GM12873 (cell line): ENCODE data around the gene PRKN.

Experiments
- TF ChIP-seq, protein P1 (sequence below): IDR thresholded peaks from 2 replicates; pipeline ENCODE4 v1.5.1; 2012; ENCODE audit warnings: low read depth, mild to moderate bottlenecking, moderate library complexity, low read length, control low read depth; ENCODE audit not compliant: insufficient read depth; ENCODE audit errors: missing control alignments

The PRKN gene

DNA sequence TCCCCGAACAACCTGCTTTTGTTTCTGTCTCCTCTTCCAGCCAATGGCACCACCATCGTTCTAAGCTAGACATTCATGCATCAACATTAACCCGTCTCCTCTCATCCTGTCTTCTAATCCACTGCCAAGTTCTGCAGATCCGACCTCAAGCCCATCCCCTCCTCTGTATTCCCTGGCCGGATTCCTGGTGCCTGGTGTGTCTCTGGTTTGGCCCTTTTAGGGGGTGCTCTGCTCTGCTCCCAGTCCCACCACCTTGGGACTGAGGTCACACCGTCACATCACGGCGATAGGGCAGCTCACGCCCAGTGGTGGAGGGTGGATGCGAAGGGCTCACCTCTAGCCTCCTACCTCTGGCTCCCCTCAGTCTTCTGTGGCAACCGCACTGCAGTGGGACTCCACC, 1351.2 kb downstream of the PRKN start:
- TF ChIP-seq, protein P1, sequence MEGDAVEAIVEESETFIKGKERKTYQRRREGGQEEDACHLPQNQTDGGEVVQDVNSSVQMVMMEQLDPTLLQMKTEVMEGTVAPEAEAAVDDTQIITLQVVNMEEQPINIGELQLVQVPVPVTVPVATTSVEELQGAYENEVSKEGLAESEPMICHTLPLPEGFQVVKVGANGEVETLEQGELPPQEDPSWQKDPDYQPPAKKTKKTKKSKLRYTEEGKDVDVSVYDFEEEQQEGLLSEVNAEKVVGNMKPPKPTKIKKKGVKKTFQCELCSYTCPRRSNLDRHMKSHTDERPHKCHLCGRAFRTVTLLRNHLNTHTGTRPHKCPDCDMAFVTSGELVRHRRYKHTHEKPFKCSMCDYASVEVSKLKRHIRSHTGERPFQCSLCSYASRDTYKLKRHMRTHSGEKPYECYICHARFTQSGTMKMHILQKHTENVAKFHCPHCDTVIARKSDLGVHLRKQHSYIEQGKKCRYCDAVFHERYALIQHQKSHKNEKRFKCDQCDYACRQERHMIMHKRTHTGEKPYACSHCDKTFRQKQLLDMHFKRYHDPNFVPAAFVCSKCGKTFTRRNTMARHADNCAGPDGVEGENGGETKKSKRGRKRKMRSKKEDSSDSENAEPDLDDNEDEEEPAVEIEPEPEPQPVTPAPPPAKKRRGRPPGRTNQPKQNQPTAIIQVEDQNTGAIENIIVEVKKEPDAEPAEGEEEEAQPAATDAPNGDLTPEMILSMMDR = no peak

DNA sequence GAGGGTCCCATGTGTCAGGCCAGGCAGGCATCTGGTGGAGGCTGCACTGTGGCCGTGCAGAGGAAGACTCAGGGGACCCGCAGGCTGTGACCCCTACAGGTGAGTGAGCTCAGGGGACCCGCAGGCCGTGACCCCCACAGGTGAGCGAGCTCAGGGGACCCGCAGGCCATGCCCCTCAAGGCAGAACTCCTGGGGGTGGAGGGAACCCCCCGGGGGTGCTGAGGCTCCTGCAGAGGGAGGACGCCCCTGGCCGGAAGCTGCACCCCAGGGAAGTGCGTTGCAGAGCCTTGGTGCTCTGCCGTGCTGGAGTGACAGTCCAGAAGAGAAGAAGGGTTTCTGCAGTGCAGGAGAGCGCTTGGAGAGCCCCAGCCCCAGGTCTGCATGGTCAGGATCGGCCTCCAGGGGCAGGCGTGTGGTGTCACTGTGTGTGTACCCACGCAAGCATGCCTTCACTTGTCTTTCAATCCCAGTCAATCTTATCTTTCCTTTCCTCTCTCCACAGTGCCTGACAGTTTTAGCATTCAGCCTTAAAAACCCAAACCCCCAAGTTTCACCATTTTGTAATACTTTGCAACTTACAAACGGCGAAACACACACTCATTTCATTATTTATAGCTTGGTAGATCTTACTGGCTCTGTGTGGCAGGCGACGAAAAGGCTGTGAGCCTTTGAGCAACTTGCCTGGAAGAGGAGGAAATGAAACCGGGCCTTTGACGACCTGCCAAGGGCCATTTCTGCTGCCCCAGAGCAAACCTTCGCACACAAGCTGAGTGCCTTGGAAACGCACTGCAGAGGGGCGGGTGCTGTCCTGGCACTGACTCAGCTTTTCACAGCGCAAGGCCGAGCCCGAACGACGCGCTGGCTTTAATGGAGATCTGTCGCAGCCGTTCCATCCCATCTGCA, 1352.3 kb downstream of the PRKN start:
- TF ChIP-seq, protein P1 = peak; percentile 12

DNA sequence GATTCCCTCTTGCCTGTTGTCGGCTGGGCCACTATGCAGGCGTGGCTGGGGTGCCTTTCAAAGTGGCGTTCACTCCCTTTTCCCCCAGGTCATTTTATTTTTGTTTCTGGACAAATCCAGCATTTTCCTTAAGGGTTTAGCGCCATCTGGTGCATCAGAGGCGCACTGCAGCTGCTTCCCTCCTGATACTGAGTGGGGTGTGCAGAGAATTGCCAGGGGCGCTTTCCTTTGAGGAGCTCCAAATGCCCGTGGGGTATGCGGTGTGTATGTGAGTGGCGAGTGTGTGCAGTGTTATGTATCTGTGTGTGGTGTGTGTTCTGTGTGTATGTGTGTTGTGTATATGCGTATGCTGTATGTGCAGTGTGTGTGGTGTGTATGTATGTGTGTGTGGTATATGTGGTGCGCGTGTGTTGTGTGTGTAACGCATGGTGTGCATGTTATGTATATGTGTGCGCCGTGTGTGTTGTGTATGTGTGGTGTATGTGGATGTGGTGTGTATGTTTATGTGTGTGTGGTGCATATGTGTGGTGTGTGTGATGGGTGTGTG, 1353.6 kb downstream of the PRKN start:
- TF ChIP-seq, protein P1 = peak; percentile 91

DNA sequence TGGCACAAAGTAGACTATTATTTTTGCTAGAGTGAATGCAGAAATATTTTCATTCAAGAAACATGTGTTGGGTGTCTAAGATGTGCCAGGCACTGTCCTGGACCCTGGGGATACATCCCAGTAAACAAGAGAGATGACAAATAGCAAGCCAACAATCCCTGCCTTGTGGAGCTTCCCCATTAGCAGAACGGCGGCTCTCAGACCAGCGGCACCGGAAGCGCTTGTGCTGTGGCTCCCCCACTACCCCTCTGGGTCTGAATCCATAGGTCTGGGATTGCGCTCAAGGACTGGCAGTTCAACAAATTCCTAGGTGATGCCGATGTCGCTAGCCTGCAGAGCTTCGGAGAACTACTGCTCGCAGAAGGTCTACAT, 1355.2 kb downstream of the PRKN start:
- TF ChIP-seq, protein P1 = no peak

DNA sequence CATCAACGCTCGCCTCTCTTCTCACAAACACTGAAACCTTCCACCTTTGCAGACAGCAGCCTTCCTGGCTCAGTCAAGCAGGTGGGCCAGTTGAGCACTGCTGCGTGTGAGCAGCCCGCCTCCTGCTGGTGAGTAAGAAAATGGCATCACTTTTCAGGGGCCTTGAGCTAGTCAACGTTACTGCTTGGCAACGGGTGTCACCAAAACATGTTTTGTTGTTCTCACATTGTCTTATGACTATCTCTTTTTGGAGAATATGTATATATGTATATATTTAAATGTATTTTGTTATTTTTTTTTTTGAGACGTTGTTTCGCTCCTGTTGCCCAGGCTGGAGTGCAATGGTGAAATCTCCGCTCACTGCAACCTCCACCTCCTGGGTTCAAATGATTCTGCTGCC, 1356.7 kb downstream of the PRKN start:
- TF ChIP-seq, protein P1 = peak; percentile 95

DNA sequence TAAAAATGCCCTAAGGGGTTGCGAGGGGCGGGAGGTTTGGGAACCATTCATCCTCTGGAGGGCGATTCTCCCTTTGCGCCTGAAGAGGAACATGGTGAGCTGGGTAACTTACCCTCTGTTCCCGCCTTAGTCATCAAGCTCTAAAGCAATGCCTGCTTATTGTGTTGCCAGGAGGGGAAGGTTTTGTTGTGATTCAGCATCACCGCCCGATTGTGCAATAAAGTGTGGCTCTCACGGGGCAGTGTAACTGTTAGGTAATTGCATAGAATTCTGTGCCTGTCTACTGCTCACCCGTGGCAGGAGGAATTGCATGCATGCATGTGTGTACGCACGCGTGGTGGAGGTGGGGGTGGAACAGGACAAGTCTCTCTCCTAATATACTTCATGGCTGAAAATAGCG, 1358.2 kb downstream of the PRKN start:
- TF ChIP-seq, protein P1 = no peak

DNA sequence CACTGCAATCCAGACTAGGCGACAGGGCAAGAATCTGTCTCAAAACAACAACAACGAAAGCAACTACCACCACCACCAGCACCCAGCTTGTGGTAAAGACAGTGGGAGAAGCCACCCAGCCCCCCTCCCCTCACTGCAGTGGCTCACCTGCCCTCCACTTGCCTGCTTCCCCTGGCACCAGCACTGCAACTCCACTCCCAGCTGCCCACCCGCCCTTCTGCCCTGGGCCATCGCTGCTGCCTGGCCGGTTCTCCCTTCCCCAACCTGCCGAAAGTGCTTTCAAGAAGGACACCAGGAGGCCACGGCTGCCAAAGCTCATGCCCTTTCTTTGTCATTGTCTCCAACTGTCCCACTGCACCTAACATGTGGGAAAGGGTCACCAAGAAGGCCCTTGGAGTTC, 1359.1 kb downstream of the PRKN start:
- TF ChIP-seq, protein P1 = no peak
